Activated naive CD4-positive, alpha-beta T cell treated with anti-CD3 and anti-CD28 coated beads, Interleukin-2, amount 50 U/mL, for 16 hours (primary cell): ENCODE measurements around the gene SREBF2.
"Not testable (repeated sequence)": the region's sequence is repeated elsewhere in the genome, so short reads cannot be mapped to it uniquely, and the experiment has no call there.

Experiments used
- DNase-seq: peaks from one replicate; pipeline ENCODE4 v3.0.0-alpha.2; 2020

Gene SREBF2

GRCh38 chr22:41842996-41843970 is 10.4 kb downstream of the SREBF2 start:
- DNase-seq = peak; percentile 32

DNA sequence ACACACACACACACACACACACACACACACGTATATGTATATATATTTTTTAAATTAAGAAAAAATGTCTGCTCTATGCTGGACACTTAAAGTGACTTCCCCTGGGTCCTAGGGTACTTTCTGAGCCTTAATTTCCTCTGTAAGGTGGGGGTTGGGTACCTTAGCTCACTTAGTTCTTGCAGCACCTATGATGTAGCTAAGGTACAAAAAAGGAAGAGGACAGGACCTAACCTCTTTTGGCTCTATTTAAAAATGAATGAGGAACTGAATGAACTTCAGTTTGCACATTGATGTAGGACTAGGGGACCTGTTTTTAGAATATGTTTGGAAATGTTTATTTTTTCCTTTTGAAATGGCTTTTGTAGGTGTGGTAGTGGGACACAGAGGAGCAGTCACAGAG is 11.1 kb downstream of the SREBF2 start:
- DNase-seq = no peak

DNA sequence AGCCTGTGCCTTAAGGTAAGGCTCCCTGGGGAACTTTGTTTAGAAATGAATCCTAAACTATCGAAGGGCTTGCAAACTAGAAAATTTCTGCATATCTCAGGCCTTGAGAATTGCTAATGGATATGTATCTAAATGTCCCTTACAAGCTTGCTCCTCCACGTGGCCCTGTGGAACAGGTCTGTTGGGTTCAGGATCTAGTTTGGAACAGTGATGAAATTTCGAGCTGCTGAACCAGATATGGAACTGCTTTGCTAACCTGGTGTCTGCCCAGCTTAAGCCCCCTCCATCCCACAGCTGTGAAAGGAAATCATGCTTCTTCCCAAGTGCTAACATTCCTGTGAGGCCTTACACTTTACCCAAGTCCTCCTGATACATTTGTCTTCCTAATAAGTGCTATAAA is 11.6 kb downstream of the SREBF2 start:
- DNase-seq = no peak

GRCh38 chr22:41845380-41846267 is 12.7 kb downstream of the SREBF2 start:
- no peak for DNase-seq

- DNase-seq = no peak
These were observed 13.5 kb downstream of the SREBF2 start for GRCh38 chr22:41846268-41846987.

DNA sequence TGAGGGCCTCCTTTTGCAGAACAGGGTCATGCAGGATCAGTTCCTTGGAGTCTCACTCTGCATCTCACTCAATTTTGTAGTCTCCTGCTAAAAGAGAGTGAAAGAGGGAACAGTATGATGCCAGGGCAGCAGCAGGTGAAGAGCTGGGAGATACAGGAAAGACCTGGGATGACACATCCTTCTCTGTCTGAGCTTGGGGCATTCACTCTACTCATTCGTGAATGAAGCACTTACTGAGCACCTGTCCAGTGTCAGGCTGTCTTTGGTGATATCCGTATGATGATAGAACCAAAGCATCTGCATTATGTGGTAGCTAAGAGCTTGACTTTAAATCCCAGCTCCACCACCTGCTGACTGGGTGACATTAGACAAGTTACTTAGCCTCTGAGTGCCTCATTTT is 14.4 kb downstream of the SREBF2 start:
- no peak for DNase-seq

- no peak for DNase-seq
These were observed 15.6 kb downstream of the SREBF2 start for GRCh38 chr22:41848468-41848867.

- no peak for DNase-seq
These were observed 23.6 kb downstream of the SREBF2 start for GRCh38 chr22:41856469-41856868.

GRCh38 chr22:41857155-41857859 is 24.4 kb downstream of the SREBF2 start:
- DNase-seq = peak; percentile 80

- DNase-seq = no peak
These were observed 24.9 kb downstream of the SREBF2 start for GRCh38 chr22:41857860-41858199.

DNA sequence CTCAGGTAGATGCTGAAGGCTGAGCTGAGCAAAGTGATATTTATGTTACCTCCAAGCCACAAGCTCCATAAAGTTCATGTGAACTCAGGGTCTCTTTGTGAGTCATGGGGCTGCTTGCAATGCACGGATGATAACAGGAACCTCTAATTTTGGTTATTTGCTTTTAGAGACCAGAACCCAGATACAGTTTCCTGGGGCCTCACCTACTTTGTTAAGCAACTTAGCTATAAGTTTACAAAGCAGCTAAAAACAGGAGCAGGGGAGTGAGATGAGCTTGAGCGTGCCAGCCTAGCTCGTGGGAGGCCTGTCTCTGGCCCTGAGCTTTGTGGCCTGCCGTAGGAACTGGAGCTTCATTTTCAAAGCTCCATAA is 29.2 kb downstream of the SREBF2 start:
- DNase-seq = peak; percentile 51

- peak; percentile 66 for DNase-seq
These were observed 29.8 kb downstream of the SREBF2 start for GRCh38 chr22:41862530-41863266.

GRCh38 chr22:41863472-41863871 is 30.6 kb downstream of the SREBF2 start:
- DNase-seq = no peak

GRCh38 chr22:41868556-41868955 is 35.7 kb downstream of the SREBF2 start:
- DNase-seq = no peak

DNA sequence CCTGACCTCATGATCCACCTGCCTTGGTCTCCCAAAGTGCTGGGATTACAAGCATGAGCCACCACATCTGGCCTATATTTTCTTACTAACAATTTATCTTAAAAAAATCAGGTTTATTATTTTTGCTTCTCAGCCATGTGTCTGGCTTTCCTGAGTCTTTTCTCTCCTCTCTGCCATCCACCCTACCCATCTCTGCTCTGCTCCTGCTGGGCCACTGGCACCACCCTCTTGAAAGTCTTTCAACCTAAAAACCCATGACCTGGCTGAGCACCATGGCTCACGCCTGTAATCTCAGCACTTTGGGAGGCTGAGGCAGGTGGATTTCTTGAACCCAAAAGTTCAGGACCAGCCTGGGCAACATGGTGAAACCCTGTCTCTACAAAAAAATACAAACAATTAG is 37.2 kb downstream of the SREBF2 start:
- DNase-seq = not testable (repeated sequence)

DNA sequence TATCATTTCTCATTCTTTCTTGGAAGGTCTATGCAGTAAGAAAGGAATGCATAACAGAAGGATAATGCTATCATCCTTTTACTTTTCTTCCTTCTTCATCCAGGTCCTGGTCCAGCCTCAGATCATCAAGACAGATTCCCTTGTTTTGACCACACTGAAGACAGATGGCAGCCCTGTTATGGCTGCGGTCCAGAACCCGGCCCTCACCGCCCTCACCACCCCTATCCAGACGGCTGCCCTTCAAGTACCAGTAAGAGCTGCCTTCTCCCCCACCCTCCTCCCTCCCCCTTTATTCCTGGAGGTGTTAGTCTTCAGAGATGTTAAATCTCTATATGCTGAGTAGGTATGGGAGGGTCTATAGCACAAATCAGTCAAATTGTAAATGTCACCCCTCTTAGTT is 37.9 kb downstream of the SREBF2 start:
- no peak for DNase-seq

DNA sequence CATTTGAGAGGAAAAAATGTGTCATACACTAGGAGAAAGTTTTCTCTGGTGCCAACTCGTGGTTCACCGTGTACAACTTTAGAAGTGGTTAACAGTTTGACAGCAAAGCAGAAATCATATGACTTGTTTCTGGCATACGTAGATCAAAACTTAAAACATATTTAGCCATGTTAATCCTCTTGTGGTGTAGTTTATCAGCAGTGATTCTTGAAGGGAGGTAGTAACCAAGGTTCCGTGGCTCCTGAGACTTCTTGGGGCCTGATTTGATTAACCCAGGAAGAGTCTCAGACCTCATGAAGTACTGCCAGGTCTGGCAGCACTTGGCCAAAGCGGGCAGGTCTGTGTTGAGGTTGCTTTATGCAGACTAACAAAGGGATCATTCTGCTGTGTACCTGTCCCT is 40.5 kb downstream of the SREBF2 start:
- DNase-seq = peak; percentile 43

DNA sequence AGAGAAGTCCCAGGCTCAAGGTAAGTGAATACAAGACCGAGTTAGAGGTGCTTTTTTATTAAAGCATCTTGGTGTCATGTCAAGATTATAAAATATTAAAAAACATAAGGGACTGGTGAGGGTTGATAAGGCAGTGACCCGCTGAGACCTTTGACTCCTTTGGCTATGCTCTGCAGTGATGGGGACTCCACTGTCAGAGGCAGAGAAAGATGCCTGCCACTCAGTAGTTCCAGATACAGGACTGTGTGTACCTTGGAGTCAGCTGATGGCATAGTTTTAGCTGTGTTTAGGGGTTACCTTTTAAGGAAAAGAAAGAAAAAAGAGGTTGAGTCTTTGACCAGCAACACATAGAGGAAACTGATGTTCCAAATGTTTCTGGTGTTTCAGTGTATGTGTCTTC is 41.2 kb downstream of the SREBF2 start:
- no peak for DNase-seq

- DNase-seq = no peak
These were observed 42.8 kb downstream of the SREBF2 start for GRCh38 chr22:41875531-41876270.

GRCh38 chr22:41876275-41876674 is 43.4 kb downstream of the SREBF2 start:
- DNase-seq = no peak

DNA sequence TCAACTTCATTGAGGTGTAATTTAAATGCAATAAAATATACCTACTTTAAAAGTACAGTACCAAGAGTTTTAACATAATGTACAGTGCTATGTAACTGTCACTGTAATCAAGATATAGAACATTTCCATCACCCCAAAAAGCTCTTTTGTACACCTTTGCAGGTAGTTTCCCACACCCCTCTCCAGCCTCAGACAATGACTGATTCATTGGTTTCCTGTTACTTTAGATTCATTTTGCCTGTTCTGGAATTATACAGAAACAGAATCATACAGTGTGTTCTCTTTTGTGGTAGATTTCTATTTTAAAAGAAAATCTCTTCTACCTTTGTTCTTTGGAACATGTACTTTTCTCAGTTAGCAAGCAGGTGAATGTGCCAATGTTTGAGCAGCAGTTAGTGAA is 43.8 kb downstream of the SREBF2 start:
- DNase-seq = no peak
